CD14-positive monocyte (primary cell): ENCODE results near the gene CENPF. TPM values are rescaled to one million over a fixed set of nuclear protein-coding genes. Genes with fewer than 3 reads are reported as not detected.

ENCODE experiments used
- DNase-seq, 3 donors: peaks; one replicate each; pipeline ENCODE4 v3.0.0-alpha.2; 2011 to 2022
- H2AFZ ChIP-seq: 2 replicates; pipeline ENCODE4 v1.6.0; 2012; ENCODE audit warnings: mild to moderate bottlenecking, low read depth, low read length, inconsistent platforms; ENCODE audit not compliant: insufficient read depth, poor library complexity, severe bottlenecking
- H3K27ac ChIP-seq, 2 donors: 1 replicate in 1 of 2; 2 replicates in 1 of 2; pipeline ENCODE4 v1.5.1; 2012 to 2013; ENCODE audit warnings: low read length in 2 of 2, control low read depth in 1 of 2, inconsistent platforms in 1 of 2, low read depth in 1 of 2, mild to moderate bottlenecking in 1 of 2
- H3K27me3 ChIP-seq, 2 donors: one replicate each; pipeline versions ENCODE4 v1.6.0 to v1.6.1; 2011 to 2013; ENCODE audit warnings: low read length in 2 of 2; ENCODE audit not compliant: control insufficient read depth in 2 of 2, insufficient read depth in 2 of 2
- H3K36me3 ChIP-seq, 2 donors: replicated peaks in 1 of 2; 1 replicate in 1 of 2; 2 replicates in 1 of 2; pipeline versions ENCODE4 v1.5.1 to v1.6.1; 2012 to 2013; ENCODE audit warnings: low read length in 2 of 2, control low read depth in 1 of 2, inconsistent platforms in 1 of 2, mild to moderate bottlenecking in 1 of 2; ENCODE audit not compliant: insufficient read depth in 2 of 2, control insufficient read depth in 1 of 2
- H3K4me1 ChIP-seq, 2 donors: 1 replicate in 1 of 2; 2 replicates in 1 of 2; pipeline versions ENCODE4 v1.5.1 to v1.6.1; 2012 to 2013; ENCODE audit warnings: low read length in 2 of 2, control low read depth in 1 of 2, inconsistent platforms in 1 of 2, mild to moderate bottlenecking in 1 of 2, moderate library complexity in 1 of 2; ENCODE audit not compliant: insufficient read depth in 2 of 2, control insufficient read depth in 1 of 2
- H3K4me2 ChIP-seq: replicated peaks from 2 replicates; pipeline ENCODE3; 2012; ENCODE audit warnings: low read length, moderate library complexity, mild to moderate bottlenecking; ENCODE audit not compliant: poor library complexity, severe bottlenecking; ENCODE audit errors: extremely low read depth
- H3K4me3 ChIP-seq, 3 experiments: fragments of 200-600 bp in 1 of 3; sonication (generic) in 1 of 3; replicated peaks in 1 of 3; 1 replicate in 2 of 3; 2 replicates in 1 of 3; pipeline ENCODE4 v1.5.1; 2011 to 2013; ENCODE audit warnings: low read length in 3 of 3, mild to moderate bottlenecking in 3 of 3, control low read depth in 2 of 3, low read depth in 2 of 3, inconsistent platforms in 1 of 3, moderate library complexity in 1 of 3
- H3K79me2 ChIP-seq: 2 replicates; pipeline ENCODE4 v1.6.0; 2012; ENCODE audit warnings: mild to moderate bottlenecking, control low read depth, inconsistent platforms, low read length, moderate library complexity; ENCODE audit not compliant: insufficient read depth
- H3K9ac ChIP-seq: 2 replicates; pipeline ENCODE4 v1.6.0; 2017; ENCODE audit warnings: low read length, mild to moderate bottlenecking; ENCODE audit not compliant: insufficient read depth, poor library complexity, severe bottlenecking
- H3K9me3 ChIP-seq, 2 donors: replicated peaks in 1 of 2; 1 replicate in 1 of 2; 2 replicates in 1 of 2; pipeline versions ENCODE4 v1.5.1 to v1.6.1; 2012 to 2013; ENCODE audit warnings: low read length in 2 of 2, control low read depth in 1 of 2; ENCODE audit not compliant: control insufficient read depth in 1 of 2, insufficient read depth in 1 of 2
- H4K20me1 ChIP-seq: 2 replicates; pipeline ENCODE4 v1.6.0; 2012; ENCODE audit warnings: mild to moderate bottlenecking, low read length, control low read depth, moderate library complexity; ENCODE audit not compliant: insufficient read depth
- H3K27ac Mint-ChIP-seq, 7 donors: one replicate each; pipeline ENCODE4 v1.8.0; 2020; ENCODE audit warnings: mild to moderate bottlenecking in 7 of 7, mixed read lengths in 7 of 7, moderate library complexity in 6 of 7, inconsistent platforms in 2 of 7
- H3K27me3 Mint-ChIP-seq, 3 donors: one replicate each; pipeline ENCODE4 v1.8.0; 2021 to 2022; ENCODE audit warnings: low read depth in 3 of 3, mild to moderate bottlenecking in 3 of 3, mixed read lengths in 3 of 3, moderate library complexity in 3 of 3, inconsistent platforms in 1 of 3
- H3K36me3 Mint-ChIP-seq, 2 donors: one replicate each; pipeline ENCODE4 v1.8.0; 2020; ENCODE audit warnings: mixed read lengths in 2 of 2, inconsistent platforms in 1 of 2, mild to moderate bottlenecking in 1 of 2
- H3K4me1 Mint-ChIP-seq: one replicate; pipeline ENCODE4 v1.8.0; 2020; ENCODE audit warnings: mild to moderate bottlenecking, mixed read lengths
- H3K4me3 Mint-ChIP-seq, 2 donors: one replicate each; pipeline ENCODE4 v1.8.0; 2020; ENCODE audit warnings: mild to moderate bottlenecking in 2 of 2, mixed read lengths in 2 of 2, moderate library complexity in 1 of 2
- H3K9me3 Mint-ChIP-seq, 7 donors: one replicate each; pipeline ENCODE4 v1.8.0; 2020 to 2022; ENCODE audit warnings: mixed read lengths in 7 of 7, mild to moderate bottlenecking in 6 of 7, moderate library complexity in 6 of 7, inconsistent platforms in 2 of 7
- WGBS: methylation state at CpG from one replicate; pipeline ENCODE4 v1.1.5; 2013; ENCODE audit warnings: missing lambda C conversion rate; ENCODE audit not compliant: insufficient coverage; 5-methylcytosine and 5-hydroxymethylcytosine counted together
- intact Hi-C, 2 donors: fragments of 100-400 bp; cut with micrococcal nuclease; formaldehyde crosslinking; loops; one replicate each; pipeline versions ENCODE4 v1.15.0 to v1.15.1; 2023
- polyA plus RNA-seq, 3 donors: library from polyadenylated mRNA; depleted of rRNA in 1 of 3; unstranded in 2 of 3; stranded (reverse) in 1 of 3; fragments of 300-500 nt in 2 of 3; fragments of >200 nt in 1 of 3; fragmentation: Illumina TruSeq in 2 of 3; gene quantifications; 1 replicate in 2 of 3; 2 replicates in 1 of 3; pipeline ENCODE4 v1.2.3, GENCODE V29; 2012 to 2021
- TF ChIP-seq, protein P1 (sequence below): fragments of 200-600 bp; IDR thresholded peaks from one replicate; pipeline ENCODE4 v1.8.0; 2022; ENCODE audit warnings: antibody characterized with exemption, mild to moderate bottlenecking

The CENPF gene
- polyA plus RNA-seq, 3 donors, result 0.01 to 0.29 TPM; not detected in 1

DNA sequence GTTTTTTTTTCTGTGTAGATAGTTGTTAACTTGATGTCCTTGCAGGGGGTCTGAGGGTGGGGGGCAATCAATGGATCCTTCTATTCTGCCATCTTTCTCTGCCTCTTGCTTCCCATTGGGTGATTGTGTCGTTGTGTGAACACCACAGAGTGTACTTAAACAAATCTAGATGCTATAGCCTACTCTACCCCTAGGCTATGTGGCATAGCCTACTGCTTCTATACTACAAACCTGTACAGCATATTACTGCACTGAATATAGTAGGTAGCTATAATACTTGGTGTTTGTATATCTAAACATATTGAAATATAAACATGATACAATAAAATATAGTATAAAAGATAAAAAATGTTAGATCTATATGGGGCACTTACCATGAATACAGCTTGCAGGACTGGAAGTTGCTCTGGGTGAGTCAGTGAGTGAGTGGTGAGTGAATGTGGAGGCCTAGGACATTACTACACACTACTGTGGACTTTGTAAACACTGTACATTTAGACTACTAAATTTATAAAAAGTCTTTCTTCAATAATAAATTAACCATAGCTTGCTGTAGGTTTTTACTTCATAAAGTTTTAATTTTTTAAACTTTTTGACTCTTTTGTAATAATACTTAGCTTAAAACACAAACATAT is 105.4 kb downstream of the CENPF start:
- Mint-ChIP-seq H3K9me3 (peaks cover 4 to 13% (median 7%) of the 10 kb centered on the region in 7 donors), H3K27ac (no peak overlapping the region), H3K36me3 (no peaks in the 10 kb centered on the region), H3K4me1 (no peaks in the 10 kb centered on the region), H3K27me3 (peaks cover 2 to 3% (median 2%) of the 10 kb centered on the region in 3 donors), H3K4me3 (no peak overlapping the region)
- no peak overlapping the region for H3K4me3 ChIP-seq
- no CpG with 5 or more reads among the region's 1 CpG for WGBS
- no peak overlapping the region for H3K27ac ChIP-seq
- TF ChIP-seq, protein P1, sequence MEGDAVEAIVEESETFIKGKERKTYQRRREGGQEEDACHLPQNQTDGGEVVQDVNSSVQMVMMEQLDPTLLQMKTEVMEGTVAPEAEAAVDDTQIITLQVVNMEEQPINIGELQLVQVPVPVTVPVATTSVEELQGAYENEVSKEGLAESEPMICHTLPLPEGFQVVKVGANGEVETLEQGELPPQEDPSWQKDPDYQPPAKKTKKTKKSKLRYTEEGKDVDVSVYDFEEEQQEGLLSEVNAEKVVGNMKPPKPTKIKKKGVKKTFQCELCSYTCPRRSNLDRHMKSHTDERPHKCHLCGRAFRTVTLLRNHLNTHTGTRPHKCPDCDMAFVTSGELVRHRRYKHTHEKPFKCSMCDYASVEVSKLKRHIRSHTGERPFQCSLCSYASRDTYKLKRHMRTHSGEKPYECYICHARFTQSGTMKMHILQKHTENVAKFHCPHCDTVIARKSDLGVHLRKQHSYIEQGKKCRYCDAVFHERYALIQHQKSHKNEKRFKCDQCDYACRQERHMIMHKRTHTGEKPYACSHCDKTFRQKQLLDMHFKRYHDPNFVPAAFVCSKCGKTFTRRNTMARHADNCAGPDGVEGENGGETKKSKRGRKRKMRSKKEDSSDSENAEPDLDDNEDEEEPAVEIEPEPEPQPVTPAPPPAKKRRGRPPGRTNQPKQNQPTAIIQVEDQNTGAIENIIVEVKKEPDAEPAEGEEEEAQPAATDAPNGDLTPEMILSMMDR, result no peak
- no peak overlapping the region for H2AFZ ChIP-seq
- DNase-seq, result no peak
- H3K9ac ChIP-seq, result no peak overlapping the region
- intact Hi-C loops, result no loop called here
- no peak overlapping the region for H3K4me2 ChIP-seq
- H3K79me2 ChIP-seq, result no peaks in the 10 kb centered on the region
- H3K9me3 ChIP-seq, result peaks cover 3 to 4% of the 10 kb centered on the region in 2 donors
- no peaks in the 10 kb centered on the region for H3K36me3 ChIP-seq
- no peaks in the 10 kb centered on the region for H4K20me1 ChIP-seq
- no peaks in the 10 kb centered on the region for H3K4me1 ChIP-seq
- no peaks in the 10 kb centered on the region for H3K27me3 ChIP-seq

DNA sequence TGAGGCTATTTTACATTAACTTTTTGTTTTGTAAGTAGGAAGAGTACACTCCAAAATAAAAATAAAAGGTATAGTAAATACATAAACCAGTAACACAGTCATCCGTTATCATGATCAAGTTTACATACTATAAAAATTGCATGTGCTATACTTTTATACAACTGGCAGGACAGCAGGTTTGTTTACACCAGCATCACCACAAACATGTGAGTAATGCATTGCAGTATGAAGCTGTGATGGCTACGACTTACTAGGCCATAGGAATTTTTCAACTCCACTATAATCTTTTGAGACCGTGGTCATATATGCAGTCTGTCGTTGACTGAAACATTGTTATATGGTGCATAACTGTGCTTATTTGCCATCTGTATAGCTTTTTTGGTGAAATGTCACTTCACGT is 106.2 kb downstream of the CENPF start:
- intact Hi-C loops, result no loop called here
- no CpG with 5 or more reads among the region's 5 CpGs for WGBS
- Histone ChIP-seq H2AFZ (no peak overlapping the region), H3K9ac (no peak overlapping the region), H3K4me2 (no peak overlapping the region), H3K4me1 (no peaks in the 10 kb centered on the region), H3K27me3 (no peaks in the 10 kb centered on the region), H3K4me3 (no peak overlapping the region), H3K27ac (no peak overlapping the region), H3K9me3 (peaks cover 3 to 4% of the 10 kb centered on the region in 2 donors), H3K79me2 (no peaks in the 10 kb centered on the region), H3K36me3 (no peaks in the 10 kb centered on the region), H4K20me1 (no peaks in the 10 kb centered on the region)
- H3K9me3 Mint-ChIP-seq, result peaks cover 3 to 12% (median 9%) of the 10 kb centered on the region in 7 donors
- H3K27me3 Mint-ChIP-seq, result peaks cover 2 to 3% (median 2%) of the 10 kb centered on the region in 3 donors
- no peaks in the 10 kb centered on the region for H3K36me3 Mint-ChIP-seq
- no peak for DNase-seq
- H3K4me3 Mint-ChIP-seq, result no peak overlapping the region
- H3K27ac Mint-ChIP-seq, result no peak overlapping the region
- TF ChIP-seq, protein P1, result no peak
- H3K4me1 Mint-ChIP-seq, result no peaks in the 10 kb centered on the region
